ENCODE data around the gene NRAS.

The NRAS gene

DNA sequence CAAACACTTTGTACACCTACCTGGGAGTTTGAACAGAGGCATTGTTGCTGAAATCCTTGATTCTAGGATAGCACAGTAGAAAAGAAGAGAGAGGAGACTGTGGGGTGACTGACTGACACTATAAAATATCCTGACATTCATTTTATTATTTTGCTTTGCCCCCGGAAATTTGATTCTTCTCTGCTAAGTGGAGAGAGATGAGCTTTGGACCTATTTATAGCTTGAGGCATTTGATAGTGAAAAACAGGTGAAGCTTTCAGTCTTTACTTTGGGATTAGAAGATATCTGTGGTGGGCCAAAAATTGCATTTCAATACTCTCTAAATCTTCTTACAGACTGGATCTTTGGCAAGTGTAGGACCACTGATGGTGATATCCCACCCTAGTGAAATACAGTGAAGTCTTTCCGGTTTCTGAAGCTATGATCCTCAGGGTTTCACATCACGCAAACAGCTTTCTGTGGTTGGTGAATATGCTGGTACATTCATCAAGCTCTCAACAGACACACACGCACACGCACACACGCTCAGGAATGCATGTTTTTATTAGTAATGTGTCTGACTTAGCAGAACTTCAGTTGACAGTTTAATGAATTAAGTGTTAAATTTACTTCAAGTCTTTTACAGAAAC lies 21.0 kb downstream of the NRAS start, which contains the start of gene AMPD1:
AMPD1 (minus strand) TSS at position 117 of the 629 bp plus-strand sequence; CDS start at position 42, 75 bp downstream.
- no peak within 1 kb of the TSS for H2AFZ ChIP-seq (ENCODE audit: low read depth, low read length)
- no peaks in the 10 kb centered on the region for H3K79me2 ChIP-seq (ENCODE audit: insufficient read depth, low read length)
- peaks cover 11% of the 10 kb centered on the region for H3K27me3 ChIP-seq (ENCODE audit: insufficient read depth, low read length, poor library complexity)
- H3K9me3 ChIP-seq (ENCODE audit: insufficient read depth, low read length, severe bottlenecking): no peaks in the 10 kb centered on the region
- ATAC-seq (ENCODE audit: insufficient read depth, low read depth) (no peak), DNase-seq (no peak)
- no peaks in the 10 kb centered on the region for H3K4me1 ChIP-seq (ENCODE audit: insufficient read depth, low read length)
- no peak for TF ChIP-seq EZH2 (IDR thresholded peaks at IDR 0.05; ENCODE audit: borderline replicate concordance, low read depth, low read length, severe bottlenecking)
- TF ChIP-seq CTCF (IDR thresholded peaks at IDR 0.05; ENCODE audit: borderline replicate concordance, extremely low read depth, low read length, poor library complexity, severe bottlenecking): no peak
- H3K4me3 ChIP-seq (ENCODE audit: low read depth in 1 of 2, low read length in 2 of 2): no peak within 1 kb of the TSS
- no peak within 1 kb of the TSS for H3K9ac ChIP-seq (ENCODE audit: low read depth, low read length)
- H3K36me3 ChIP-seq (ENCODE audit: insufficient read depth, low read length): no peaks in the 10 kb centered on the region
- H3K27ac ChIP-seq (ENCODE audit: low read length): no peak within 1 kb of the TSS
- no peak within 1 kb of the TSS for H3K4me2 ChIP-seq (ENCODE audit: insufficient read depth, low read length)
- no peaks in the 10 kb centered on the region for H4K20me1 ChIP-seq (ENCODE audit: insufficient read depth, low read length)

DNA sequence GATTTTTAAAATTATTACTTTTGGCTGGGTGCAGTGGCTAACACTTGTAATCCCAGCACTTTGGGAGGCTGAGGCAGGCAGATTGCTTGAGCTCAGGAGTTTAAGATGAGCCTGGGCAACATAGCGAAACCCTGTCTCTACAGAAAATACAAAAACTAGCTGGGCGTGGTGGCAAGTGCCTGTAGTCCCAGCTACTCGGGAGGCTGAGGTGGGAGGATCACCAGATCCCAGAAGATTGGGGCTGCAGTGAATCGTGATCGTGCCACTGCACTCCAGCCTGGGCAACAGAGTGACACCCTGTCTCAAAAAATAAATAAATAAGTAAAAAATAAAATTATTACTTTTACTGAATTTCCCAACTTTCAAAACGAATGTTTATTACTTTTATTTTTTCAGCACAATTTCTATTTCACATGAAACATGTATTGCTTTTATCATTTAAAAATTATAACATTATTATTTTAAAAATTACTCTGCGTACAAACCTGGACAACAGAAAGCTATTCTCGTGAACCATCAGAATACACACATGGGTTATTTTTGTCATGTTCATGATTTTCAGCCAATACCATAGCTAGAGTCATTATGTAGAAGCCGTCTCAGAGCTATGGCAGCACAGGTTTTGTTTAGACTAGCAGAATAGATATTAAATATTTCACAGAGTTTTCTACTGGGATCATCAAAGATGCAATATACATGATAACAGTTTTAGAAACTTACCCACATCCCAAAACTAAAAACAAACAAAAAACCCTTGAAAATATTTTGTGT lies 21.8 kb downstream of the NRAS start:
- no peak overlapping the region for H3K9ac ChIP-seq (ENCODE audit: low read depth, low read length)
- H3K27me3 ChIP-seq (ENCODE audit: insufficient read depth, low read length, poor library complexity): peaks cover 16% of the 10 kb centered on the region
- H2AFZ ChIP-seq (ENCODE audit: low read depth, low read length): no peak overlapping the region
- H3K79me2 ChIP-seq (ENCODE audit: insufficient read depth, low read length): no peaks in the 10 kb centered on the region
- ATAC-seq (ENCODE audit: insufficient read depth, low read depth): no peak
- no peak overlapping the region for H3K4me2 ChIP-seq (ENCODE audit: insufficient read depth, low read length)
- no peaks in the 10 kb centered on the region for H3K36me3 ChIP-seq (ENCODE audit: insufficient read depth, low read length)
- H3K9me3 ChIP-seq (ENCODE audit: insufficient read depth, low read length, severe bottlenecking): no peaks in the 10 kb centered on the region
- no peaks in the 10 kb centered on the region for H3K4me1 ChIP-seq (ENCODE audit: insufficient read depth, low read length)
- H4K20me1 ChIP-seq (ENCODE audit: insufficient read depth, low read length): no peaks in the 10 kb centered on the region
- no peak overlapping the region for H3K27ac ChIP-seq (ENCODE audit: low read length)
- H3K4me3 ChIP-seq (ENCODE audit: low read depth in 1 of 2, low read length in 2 of 2): no peak overlapping the region
- DNase-seq: no peak
- TF ChIP-seq EZH2 (IDR thresholded peaks at IDR 0.05; ENCODE audit: borderline replicate concordance, low read depth, low read length, severe bottlenecking): no peak
- TF ChIP-seq CTCF (IDR thresholded peaks at IDR 0.05; ENCODE audit: borderline replicate concordance, extremely low read depth, low read length, poor library complexity, severe bottlenecking): no peak

DNA sequence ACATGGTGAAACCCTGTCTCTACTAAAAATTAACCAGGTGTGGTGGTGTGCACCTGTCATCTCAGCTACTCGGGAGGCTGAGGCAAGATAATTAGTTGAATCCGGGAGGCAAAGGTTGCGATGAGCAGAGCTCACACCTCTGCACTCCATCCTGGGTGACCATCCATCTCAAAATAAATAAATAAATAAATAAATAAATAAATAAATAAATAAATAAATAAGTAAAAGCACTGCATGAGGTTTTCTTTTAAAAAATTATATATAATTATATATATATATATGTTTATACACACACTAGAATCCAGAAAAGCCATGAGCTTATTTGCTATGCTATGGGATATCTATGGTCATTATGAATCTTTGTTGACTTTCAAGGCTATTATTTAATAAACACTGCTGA lies 23.6 kb downstream of the NRAS start:
- Histone ChIP-seq H3K9ac (ENCODE audit: low read depth, low read length) (no peak overlapping the region), H3K27ac (ENCODE audit: low read length) (no peak overlapping the region), H3K4me2 (ENCODE audit: insufficient read depth, low read length) (no peak overlapping the region), H3K27me3 (ENCODE audit: insufficient read depth, low read length, poor library complexity) (peaks cover 16% of the 10 kb centered on the region), H3K9me3 (ENCODE audit: insufficient read depth, low read length, severe bottlenecking) (no peaks in the 10 kb centered on the region), H3K36me3 (ENCODE audit: insufficient read depth, low read length) (no peaks in the 10 kb centered on the region), H4K20me1 (ENCODE audit: insufficient read depth, low read length) (no peaks in the 10 kb centered on the region), H3K79me2 (ENCODE audit: insufficient read depth, low read length) (no peaks in the 10 kb centered on the region), H2AFZ (ENCODE audit: low read depth, low read length) (no peak overlapping the region), H3K4me1 (ENCODE audit: insufficient read depth, low read length) (no peaks in the 10 kb centered on the region), H3K4me3 (ENCODE audit: low read depth in 1 of 2, low read length in 2 of 2) (no peak overlapping the region)
- no peak for DNase-seq
- ATAC-seq (ENCODE audit: insufficient read depth, low read depth): no peak
- TF ChIP-seq CTCF (IDR thresholded peaks at IDR 0.05; ENCODE audit: borderline replicate concordance, extremely low read depth, low read length, poor library complexity, severe bottlenecking) (no peak), EZH2 (IDR thresholded peaks at IDR 0.05; ENCODE audit: borderline replicate concordance, low read depth, low read length, severe bottlenecking) (no peak)

All from DND-41 (cell line).